HG03066 (cell line): ENCODE results near the gene AHI1.

Experiments
- ATAC-seq: cut with Tn5 transposase; IDR thresholded peaks from one replicate; pipeline ENCODE4 v1.9.1; 2021; ENCODE audit warnings: low read depth; ENCODE audit not compliant: unreplicated experiment

AHI1 gene

DNA sequence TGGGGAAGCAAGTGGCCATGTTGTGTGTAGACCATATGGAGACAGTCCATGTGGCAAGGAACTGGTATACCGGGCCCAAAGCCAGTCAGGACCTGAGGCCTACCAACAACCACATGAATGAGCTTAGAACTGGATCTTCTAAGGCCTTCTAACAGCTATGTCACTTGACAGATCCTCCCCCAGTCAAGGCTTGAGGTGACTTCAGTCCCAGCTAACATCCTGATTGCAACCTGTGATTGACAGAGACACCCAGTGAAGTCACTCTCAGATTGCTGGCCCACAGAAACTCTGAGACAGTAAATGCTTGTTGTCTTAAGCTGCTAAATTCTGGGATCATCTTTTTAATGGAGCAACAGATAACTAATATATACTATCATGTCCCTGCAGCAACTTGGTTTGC lies 32.9 kb downstream of the AHI1 start:
- ATAC-seq: no peak

DNA sequence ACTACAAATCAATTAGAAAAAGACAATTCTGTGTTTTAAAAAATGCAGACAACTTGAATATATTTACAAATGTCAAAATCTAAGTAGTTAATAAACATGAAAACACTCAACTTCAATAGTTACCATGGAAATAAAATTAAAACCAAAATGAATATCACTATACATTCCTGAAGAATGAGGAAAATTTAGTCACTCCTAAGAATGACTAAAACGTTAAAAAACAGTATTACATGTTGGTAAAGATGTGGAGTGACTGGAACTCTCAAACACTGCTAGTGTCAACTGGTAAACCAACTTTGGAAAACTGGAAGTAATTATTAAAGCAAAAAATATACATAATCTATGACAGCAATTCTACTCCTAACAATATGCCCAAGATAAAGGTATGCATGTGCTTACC lies 36.3 kb downstream of the AHI1 start:
- no peak for ATAC-seq

DNA sequence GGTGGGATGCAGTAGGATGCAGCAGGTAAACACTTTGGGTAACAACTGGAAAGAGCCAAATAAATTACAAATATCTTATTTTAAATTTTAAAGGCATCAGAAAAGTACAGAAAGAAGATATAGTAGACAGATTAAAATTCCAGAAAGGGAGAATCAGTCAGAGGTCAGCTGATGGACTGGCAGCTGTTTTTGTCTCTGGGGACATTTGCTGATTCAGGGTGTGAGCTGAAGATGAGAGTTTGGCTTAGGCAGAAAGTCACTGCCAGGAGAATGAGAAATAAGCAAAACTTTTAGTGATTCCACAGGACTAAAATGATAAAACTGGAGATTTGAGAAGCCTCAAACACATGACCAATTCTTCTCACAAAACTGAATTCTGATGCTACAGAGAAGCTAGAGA lies 39.5 kb downstream of the AHI1 start:
- ATAC-seq: no peak

DNA sequence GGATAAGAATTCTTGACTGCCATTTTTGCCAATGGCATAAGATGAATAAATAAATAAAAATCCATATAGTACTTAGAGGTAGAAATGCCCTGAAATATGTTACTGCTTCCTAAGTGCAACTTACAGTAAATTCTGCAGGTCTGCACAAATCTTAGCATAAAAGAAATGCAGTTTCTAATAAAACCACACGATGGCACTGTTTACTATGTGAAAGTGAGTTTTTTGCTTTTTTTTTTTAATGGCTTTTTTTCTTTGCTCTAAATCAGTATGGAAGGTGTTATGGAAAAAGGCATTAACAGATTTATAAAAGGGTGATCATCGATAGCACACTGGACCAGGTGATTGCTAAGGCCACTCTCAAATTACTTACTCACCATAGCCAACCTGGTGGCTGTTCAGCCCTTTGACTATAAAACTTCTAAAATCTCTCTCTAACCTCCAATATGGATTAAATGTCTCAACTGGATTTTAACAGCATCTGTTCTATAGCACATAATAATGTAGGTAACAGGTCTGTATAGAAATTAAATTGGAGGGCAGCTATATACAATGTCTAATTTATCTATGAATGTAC lies 45.8 kb downstream of the AHI1 start:
- ATAC-seq: no peak

DNA sequence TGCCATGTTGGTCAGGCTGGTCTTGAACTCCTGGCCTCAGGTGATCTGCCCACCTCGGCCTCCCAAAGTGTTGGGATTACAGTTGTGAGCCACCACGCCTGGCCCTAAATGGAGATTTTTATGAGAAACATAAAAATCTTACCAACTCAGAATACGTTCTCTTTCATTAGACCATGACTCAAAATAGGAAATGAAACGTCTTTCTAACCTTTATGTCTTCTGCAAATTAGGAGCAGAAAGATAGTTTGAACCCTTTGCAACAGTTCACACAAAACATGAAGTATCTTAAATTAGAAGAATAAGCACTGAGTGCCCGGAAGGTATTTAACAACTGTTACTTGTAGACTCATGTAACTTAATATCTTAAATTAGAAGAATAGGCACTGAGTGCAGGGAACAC lies 48.3 kb downstream of the AHI1 start:
- peak; percentile 52 for ATAC-seq

DNA sequence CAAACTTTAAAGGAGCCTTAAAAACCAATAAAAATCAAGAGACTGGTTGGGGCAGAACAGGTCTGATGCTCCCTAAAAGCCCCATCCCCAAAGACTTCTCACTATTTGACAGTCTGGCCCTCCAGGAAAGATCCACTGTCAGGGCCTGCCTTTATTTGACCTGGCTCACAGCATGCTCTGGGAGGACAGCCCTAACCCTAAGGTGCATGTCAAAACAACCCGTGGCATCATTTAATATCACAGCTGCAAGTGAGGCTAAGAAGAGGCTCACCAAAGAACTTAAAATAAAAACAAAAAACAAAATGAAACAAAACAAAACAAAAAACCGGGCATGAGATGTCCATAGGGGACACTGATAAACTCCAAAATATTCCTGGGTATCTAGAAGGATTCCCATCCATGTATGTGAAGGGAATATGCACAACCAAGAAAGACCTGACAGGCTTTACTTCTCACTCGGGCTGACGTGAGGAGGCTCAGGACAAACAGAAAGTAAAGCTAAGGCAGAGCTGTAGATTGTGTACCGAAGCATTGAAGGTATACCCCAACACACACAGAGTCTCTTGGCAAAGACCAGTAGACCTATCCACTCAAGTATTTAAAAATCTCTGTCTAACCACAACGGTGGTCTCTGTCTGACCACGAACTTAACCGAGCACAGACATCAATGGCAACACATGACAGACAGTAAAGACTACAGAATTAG lies 57.3 kb downstream of the AHI1 start:
- ATAC-seq: peak; percentile 67

DNA sequence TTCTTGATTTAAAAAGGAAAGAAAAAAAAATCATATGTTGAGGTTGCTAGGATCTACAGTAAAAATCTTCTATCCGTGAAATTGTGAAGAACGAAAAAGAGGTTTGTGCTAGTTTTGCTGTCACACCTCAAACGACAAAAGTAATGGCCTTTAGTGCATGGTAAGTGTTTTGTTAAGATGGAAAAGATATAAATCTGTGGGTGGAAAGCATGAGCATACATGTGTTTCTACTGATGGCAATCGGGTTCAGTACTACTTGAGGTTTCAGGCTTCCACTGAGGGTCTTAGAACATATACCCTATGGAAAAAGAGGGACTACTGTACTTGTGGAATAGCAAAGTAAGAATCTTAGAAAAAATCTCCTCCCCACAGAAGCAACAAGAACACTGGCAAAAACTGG lies 58.0 kb downstream of the AHI1 start:
- no peak for ATAC-seq

DNA sequence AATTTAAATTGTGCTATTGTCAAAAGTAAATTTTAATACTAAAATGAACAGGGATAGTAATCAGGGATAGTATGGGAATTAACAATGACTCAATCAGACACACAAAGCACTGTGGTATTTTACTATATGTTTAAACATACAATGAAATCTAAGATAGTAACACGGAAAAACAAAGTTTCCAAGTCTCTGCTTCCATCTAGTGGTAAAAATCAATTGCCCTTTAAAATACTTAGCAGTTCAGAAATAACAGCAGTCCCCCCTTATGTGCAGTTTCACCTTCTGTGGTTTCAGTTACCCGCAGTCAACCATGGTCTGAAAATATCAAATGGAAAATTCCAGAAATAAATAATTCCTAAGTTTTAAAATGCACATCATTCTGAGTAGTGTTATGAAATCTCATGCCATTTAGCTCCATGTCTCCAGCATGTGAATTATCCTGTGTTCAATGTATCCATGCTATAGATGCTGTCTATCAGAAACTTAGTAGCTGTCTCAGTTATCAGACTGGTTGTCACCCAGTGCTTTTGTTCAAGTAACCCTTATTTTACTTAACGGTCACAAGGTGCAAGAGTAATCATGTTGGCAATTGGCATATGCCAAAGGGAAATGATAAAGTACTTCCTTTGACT lies 58.5 kb downstream of the AHI1 start:
- ATAC-seq: peak; percentile 53

DNA sequence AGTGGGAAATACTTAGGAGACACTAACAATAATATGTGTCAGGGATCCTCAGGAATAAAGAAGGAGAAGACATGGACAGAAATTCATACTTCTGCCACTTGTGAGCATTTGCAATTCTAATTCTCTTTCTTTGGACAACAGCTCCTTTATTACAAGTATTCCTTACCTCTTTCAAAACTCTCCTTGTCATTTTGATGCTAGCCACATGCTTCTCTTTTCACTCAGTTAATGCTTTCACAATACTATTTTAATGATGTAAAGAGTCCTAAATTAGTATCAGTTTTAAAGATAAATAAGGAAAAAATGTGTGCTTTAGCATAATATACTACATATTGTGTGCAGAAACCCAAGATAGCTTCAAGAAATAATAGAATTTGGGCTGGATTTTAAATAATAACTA lies 62.5 kb downstream of the AHI1 start:
- no peak for ATAC-seq

DNA sequence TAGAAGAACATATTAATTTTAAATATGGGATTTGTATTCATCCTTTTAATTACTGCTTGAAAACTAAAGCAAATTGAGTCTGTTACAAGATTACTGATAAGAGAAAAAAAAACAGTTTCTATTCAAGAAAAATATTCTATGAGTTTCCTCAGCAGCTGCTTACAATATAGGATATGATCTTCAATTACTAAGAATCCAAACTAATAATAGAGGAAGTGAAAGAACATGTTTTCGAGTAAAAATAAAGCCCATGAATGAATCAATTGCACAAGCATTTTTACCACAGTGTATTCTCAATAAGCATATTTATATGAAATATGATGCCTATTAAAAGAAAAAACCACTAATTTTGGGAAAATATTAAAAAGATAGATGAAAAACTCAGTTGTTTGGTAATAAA lies 63.4 kb downstream of the AHI1 start:
- no peak for ATAC-seq

DNA sequence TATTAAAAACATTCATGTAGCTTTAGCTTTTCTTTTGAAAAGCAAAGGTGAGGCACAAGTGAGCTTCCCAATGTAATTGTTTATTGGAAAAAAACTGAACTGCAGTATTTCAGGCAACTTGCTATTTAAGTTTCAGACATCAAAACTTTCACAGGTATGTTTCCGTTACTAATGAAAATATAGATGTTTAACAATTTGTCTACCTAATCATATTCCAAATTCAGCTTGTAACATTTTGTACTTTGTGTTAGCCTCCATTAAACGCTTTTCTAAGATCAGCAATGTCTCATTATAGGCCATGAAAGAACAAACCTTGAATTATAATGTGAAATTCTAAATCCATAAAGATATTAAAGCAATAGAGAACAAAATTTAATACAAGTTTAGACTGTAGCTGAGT lies 69.5 kb downstream of the AHI1 start:
- ATAC-seq: no peak

DNA sequence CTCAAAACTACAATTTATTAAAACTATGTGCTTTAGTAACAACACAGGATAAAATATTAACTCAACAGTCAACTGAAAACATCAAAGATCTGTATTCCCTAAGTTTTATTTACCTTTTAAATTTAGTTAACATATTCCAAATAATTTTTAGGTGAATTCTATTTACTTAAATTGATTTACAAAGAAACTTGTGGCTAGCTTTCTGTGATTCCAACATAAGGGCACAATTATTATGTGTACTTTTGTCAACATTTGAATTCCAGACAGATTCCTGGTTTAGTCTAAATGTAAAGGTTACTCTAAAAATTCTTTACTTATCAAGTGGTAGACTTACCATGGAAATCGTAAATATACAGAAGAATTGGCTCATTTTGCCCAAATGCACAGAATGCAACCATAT lies 70.7 kb downstream of the AHI1 start:
- ATAC-seq: no peak

DNA sequence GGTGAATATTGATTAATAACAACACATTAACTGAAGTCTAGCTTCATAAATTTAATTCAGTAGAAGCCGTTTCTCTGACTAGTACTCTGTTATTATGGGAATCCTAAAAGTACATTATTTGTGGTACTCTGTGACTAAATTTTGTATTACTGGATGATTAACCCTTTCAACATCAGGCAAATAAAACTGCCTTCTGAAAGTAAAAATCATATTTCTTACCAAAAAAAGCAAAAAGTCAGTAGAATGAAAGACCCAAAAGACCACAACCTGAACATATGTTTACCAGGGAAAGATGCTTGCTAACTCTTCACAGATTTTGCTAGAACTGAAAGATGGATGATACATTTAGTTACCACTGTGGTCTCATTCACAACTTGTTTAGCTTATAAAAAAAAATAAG lies 73.2 kb downstream of the AHI1 start:
- no peak for ATAC-seq

DNA sequence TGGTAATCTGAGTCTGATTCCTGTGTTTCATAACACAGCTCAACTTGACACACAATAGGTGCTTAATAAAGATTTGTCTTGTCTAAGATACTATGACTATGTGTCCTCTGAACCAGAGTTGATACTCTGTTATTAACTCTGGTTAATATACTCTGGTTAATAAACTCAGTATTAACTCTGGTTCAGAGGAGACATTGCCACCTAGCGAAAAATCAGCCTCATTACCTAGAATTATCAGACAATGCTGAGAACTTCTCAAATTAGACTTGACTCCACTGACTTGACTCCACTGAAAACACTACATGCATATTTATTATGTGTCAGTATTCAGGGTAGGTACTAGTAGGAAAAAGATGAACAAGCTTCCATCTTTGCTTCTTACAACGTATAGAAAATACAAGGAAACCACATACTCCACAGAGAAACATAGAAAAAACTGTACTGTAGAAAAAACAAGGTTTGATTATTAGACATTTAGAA lies 73.9 kb downstream of the AHI1 start:
- peak; percentile 79 for ATAC-seq

DNA sequence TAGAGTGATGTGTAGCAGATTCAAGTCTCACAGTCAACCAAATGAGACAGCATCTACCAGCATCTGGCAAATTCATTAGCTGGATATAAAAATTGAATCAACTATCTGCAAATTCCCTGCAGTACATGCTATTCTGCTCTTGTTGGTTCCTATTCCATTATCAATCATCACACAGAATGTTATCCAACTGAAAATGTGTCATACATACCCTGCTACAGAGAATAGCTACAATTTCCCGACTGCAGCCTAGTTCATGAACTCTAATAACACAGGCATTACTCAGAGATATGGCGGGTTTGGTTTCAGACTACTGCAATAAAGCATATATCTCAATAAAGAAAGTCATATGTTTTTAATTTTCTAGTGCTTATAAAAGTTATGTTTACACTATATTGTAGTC lies 78.4 kb downstream of the AHI1 start:
- ATAC-seq: no peak

DNA sequence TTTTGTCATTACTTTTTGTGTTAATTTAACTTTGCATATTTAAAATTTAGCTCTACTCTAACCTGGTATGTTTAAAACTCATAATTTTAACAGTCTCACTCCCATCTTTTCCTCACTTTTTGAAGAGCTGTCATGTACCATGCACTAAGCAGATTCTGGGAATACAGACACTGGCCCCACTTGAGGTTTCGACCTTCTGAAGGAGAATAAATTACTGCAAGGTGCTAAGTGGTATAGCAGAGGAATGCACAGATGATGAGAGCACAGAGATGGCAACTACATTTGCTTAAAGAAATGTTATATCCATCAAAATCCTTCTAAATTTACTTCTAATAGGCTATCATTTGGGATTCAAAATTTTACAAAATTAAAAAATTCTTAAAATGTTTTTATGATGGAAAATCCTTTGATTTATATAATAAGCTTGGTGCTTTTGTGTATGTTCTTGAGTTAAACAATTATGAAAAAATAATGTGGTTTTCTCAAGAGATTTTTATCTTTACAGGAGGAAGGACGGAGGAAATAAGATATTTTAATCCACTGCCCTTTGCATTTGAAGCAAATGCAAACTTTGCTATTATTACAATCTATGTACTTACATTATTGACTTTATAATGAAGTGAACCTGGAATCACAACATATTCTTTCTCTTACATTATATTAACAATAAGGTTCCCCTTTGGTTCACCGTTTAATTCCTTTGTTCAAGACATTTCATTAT lies 79.3 kb downstream of the AHI1 start:
- no peak for ATAC-seq

DNA sequence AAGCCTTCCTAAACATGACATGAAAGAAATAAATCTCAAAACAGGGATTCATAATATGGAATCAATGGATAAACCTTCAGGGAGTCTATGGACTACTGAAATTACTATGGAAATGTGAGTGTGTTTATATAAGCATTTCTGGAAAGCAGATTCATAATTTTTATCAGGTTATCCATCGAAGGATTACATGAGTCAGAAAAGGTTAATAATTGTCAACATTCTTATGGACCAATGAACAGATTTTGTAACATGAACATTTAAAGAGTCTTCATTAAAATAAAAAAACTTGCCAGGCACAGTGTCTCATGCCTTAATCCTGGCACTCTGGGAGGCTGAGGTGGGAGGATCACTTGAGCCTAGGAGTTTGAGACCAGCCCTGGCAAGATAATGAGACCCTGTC lies 84.8 kb downstream of the AHI1 start:
- no peak for ATAC-seq

DNA sequence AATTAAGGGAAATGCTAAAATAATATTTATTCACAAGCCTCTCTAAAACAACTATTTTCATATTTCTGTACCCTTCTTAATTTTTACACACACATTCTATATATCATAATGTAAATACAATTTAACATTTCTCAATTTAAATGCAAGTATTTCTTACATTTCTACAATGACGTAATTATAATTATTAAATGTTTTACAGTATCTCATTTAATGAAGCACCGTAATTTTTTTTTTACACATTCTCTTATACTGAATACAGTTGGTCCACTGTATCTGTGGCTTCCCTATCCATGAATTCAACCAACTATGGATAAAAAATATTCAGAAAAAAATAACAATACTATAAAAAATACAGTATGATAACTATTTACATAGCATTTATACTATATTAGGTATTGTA lies 85.7 kb downstream of the AHI1 start:
- ATAC-seq: no peak

DNA sequence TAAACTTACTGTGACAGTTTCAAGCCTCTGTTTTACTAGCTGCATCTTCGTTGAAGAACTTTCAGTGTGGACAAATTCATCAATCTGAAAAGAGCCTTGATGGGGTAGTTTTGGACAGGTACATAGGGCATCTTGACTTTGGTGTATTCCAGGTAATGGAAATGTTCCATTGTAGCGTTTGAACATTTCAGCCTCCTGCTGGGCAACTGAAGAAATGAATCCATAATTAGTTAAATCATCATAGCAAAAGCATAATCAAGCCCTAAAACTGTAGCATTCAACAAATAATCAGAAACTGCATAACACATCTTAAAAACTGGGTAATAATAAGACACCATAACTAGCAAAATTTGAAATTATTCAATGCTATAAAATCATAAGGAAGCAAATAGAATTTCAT lies 86.2 kb downstream of the AHI1 start:
- no peak for ATAC-seq

DNA sequence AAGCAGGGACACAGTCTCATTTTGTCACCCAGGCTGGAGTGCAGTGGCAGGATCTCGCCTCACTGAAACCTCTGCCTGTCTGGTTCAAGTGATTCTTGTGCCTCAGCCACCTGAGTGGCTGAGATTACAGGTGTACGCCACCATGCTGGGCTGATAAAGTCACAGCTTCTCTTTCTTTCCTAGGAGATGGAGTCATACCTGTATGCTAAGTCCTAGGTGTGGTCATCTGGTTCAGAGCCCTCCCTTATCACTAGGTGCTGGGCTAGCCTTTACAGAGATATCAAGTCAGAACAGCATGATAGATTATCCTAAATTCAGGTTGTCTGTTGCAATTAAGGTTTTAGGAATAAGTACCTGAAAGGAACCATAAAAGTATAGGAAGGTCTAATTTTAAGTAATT lies 86.7 kb downstream of the AHI1 start:
- ATAC-seq: no peak

DNA sequence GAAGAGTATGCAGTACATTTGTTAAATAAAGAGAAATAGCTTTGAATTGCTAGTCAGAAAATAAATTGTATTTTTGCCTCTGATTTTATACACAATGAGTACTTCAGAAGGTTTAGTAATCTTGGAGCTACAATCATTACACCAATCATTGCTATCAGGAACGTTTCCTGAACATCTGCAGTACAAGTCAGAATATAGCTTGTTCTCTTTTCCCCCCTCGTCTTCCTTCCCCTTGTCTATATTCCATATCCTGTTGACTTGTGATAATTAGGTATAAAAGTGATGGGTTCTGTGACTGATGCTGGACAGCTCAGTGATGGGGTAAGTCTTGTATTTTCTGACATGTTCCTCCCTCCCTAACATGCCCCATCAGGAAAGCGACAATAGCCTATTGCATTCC lies 94.0 kb downstream of the AHI1 start:
- ATAC-seq: no peak

DNA sequence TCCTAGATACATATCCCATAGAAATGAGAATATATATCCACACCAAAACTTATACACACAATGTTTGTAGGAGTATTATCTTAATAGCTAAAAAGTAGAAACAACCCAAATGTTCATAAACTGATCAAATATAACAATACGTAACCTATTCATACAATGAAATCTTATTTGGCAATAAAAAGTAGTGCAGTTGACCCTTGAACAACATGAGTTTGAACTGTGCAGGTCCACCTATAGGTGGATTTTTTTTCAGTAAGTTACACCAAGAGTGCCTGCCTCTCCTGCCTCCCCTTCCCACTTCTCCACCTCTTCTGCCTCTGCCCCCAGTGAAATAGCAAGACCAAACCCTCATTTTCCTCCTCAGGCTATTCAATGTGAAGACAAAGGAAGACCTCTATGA lies 95.2 kb downstream of the AHI1 start:
- ATAC-seq: no peak
